HG03196 (cell line): ENCODE measurements around the gene PCOLCE2.
A peak's percentile ranks its signal among the peaks of the same experiment; 100 is the strongest.

Experiments used
- ATAC-seq: cut with Tn5 transposase; IDR thresholded peaks from one replicate; pipeline ENCODE4 v1.9.1; 2021; ENCODE audit not compliant: unreplicated experiment

Gene PCOLCE2

GRCh38 chr3:142866841-142867631 lies 21.8 kb downstream of the PCOLCE2 start:
- ATAC-seq, result no peak

- no peak for ATAC-seq
These were observed 24.7 kb downstream of the PCOLCE2 start for GRCh38 chr3:142863930-142864920.

GRCh38 chr3:142863010-142863817 lies 25.7 kb downstream of the PCOLCE2 start:
- no peak for ATAC-seq

- ATAC-seq, result no peak
These were observed 27.0 kb downstream of the PCOLCE2 start for GRCh38 chr3:142861926-142862325.

GRCh38 chr3:142858043-142858442 lies 30.8 kb downstream of the PCOLCE2 start:
- ATAC-seq, result no peak

GRCh38 chr3:142857056-142857455 lies 31.8 kb downstream of the PCOLCE2 start:
- ATAC-seq, result no peak

GRCh38 chr3:142853270-142854168 lies 35.4 kb downstream of the PCOLCE2 start:
- no peak for ATAC-seq

- no peak for ATAC-seq
These were observed 36.9 kb downstream of the PCOLCE2 start for GRCh38 chr3:142852009-142852408.

- no peak for ATAC-seq
These were observed 38.4 kb downstream of the PCOLCE2 start for GRCh38 chr3:142850395-142851023.

- ATAC-seq, result no peak
These were observed 39.7 kb downstream of the PCOLCE2 start for GRCh38 chr3:142849148-142849547.

- no peak for ATAC-seq
These were observed 41.9 kb downstream of the PCOLCE2 start for GRCh38 chr3:142846779-142847577.

- ATAC-seq, result peak; percentile 56
These were observed 44.4 kb downstream of the PCOLCE2 start for GRCh38 chr3:142844339-142844977.

- ATAC-seq, result no peak
These were observed 49.1 kb downstream of the PCOLCE2 start for GRCh38 chr3:142839831-142840230.

- no peak for ATAC-seq
These were observed 51.4 kb downstream of the PCOLCE2 start for GRCh38 chr3:142837526-142837925.

- ATAC-seq, result peak; percentile 92
These were observed 60.1 kb downstream of the PCOLCE2 start for GRCh38 chr3:142828703-142829305.

- no peak for ATAC-seq
These were observed 69.7 kb downstream of the PCOLCE2 start for GRCh38 chr3:142819179-142819578.

- no peak for ATAC-seq
These were observed 70.2 kb downstream of the PCOLCE2 start for GRCh38 chr3:142818651-142819050.

- ATAC-seq, result no peak
These were observed 71.0 kb downstream of the PCOLCE2 start for GRCh38 chr3:142817897-142818296.
